Endometrial microvascular endothelial cells (primary cell): Measurements from ENCODE around the gene BLVRA. TPM values are rescaled to one million over a fixed set of nuclear protein-coding genes. Genes with fewer than 3 reads are reported as not detected.
"Not testable (repeated sequence)": the region's sequence is repeated elsewhere in the genome, so short reads cannot be mapped to it uniquely, and the experiment has no call there.

Experiments used
- in situ Hi-C: cut with HindIII; loops from 2 replicates; pipeline ENCODE4 v1.10.0; 2017; ENCODE audit warnings: low sequenced_read_pairs, low pct_unique_long_range_greater_than_20kb; ENCODE audit errors: inconsistent ontology term
- total RNA-seq: library from RNA; depleted of rRNA; stranded (reverse); fragments of >200 nt; gene quantifications from one replicate; pipeline ENCODE4 v1.2.3, GENCODE V29; 2015; ENCODE audit errors: inconsistent ontology term

The BLVRA gene
- total RNA-seq, 1 donor from 2014 or later = 64.0 TPM

DNA sequence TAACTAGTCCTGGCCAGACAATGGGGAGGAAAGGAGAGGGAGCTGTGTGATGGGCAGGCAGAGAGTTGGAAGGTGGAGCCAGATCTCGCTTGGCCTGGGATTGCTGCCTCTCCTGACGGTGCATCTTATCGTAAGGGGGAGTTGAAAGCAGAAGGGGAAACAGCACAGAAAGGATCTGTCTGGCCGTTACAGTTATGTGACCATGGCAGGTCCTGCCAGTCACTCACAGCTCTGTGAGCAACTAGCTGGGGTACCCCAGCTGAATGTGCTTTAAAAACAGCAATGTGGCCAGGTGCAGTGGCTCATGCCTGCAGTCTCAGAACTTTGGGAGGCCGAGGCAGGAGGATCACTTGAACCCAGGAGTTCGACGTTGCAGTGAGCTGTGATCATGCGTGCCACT is 8.1 kb downstream of the BLVRA start:
- in situ Hi-C loops = no loop called here

DNA sequence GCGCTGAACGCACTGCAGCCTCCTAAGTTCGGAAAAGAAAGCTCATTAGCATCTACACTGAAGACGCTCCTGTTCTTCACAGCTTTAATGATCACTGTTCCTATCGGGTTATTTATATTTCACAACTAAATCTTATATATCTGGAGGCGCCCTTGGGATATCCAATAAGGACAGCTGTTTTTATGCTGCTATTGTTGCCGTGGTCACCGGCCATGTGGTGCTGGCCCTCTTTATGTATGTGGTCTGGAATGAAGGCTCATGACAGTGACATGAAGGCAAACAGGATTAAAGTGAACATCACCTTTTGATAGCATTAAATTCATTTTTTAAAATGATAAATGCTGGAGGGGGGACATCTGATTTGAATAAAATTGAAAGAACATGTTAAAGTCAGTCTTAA is 8.8 kb downstream of the BLVRA start:
- in situ Hi-C loops = no loop called here

DNA sequence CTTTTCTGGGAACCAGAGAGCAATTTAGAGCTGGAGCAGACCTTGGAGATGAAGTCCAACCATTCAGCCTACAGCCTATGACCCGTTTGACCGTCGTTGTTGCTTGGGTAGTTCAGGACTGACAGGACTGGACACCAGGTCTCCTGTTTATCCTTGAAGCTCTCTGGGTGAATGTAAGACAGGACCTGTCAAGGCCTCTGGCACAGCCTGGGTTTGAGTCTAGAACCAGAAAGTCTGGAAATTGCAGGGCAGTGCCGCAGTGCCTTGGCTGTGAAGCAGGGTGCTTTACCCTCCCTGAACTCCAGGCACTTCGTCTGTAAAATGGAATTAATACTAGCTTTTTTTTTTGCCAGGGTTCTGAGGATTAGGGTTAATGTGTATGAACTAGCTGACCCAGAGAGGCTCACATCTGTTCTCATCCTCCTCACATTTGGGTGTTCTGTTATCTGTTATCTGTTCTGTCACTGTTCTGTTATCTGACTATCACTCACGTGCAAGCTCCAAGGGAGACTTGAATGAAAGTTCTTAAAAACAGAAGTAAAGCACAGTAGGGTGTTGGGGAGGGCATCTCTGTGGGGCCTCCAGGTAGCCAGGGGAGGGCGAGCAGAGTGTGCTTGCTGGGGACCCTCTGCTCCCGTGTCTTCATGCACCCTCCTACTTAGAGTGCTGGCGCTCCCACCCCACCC is 9.9 kb downstream of the BLVRA start:
- in situ Hi-C loops = no loop called here

DNA sequence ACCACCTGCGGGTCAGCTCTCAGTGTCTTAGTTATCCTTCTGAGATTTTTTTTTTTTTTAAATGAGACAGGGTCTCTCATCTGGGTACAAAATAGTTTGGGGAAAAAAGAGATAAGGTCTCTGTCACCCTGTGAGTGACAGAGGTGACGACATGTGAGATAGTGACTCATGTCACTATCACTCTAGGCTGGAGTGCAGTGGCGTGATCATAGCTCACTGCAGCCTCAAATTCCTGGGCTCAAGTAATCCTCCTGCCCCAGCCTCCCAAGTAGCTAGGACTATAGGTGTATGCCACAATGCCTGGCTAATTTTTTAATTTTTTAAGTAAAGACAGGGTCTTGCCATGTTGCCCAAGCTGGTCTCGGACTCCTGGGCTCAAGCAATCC is 10.4 kb downstream of the BLVRA start:
- in situ Hi-C loops = no loop called here

DNA sequence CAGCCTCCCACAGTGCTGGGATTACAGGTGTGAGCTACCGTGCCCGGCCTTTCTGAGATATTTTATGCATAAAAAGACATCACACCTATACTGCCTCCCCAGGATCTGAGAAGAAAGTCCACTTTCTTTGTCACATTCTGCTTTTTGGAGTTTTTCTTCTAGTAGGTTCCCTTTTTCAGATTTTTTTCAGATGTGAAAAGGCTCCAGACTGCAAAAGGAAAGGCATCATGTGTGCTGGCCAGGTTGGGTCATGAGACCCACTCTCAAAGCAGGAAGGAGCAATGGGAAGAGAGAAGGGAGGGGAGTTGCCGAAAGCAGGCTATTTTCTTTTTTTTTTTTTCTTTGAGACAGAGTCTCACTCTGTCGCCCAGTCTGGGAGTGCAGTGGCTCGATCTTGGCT is 10.8 kb downstream of the BLVRA start:
- in situ Hi-C loops = no loop called here

DNA sequence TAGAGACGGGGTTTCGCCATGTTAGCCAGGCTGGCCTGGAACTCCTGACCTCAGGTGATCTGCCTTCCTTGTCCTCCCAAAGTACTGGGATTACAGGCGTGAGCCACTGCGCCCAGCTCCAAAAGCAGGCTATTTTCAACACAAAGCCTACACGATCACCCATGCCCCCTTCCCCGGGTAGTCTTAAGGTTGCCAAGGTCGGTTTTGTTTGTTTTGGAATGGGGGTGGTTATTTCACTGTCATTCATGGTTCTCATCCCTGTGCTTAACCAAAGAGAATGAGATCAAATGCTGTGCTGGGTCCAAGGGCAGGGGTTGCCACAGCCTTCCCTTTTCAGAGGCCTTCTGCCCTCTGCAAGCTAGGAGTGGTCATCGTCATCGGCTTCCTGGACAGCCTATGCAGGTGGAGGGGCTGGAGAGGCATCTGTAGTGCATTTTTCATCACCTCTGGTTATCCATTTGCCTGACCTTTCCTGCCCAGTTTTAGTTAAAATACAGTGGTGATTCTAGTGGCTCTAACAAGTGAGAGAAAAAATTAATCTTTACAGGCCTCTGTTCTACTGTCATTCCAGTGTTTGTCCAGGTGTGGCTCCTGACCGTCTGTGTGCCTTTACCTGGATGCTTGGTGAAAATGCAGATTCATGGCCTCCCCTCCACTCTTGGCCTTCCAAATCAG is 11.4 kb downstream of the BLVRA start:
- in situ Hi-C loops = no loop called here

DNA sequence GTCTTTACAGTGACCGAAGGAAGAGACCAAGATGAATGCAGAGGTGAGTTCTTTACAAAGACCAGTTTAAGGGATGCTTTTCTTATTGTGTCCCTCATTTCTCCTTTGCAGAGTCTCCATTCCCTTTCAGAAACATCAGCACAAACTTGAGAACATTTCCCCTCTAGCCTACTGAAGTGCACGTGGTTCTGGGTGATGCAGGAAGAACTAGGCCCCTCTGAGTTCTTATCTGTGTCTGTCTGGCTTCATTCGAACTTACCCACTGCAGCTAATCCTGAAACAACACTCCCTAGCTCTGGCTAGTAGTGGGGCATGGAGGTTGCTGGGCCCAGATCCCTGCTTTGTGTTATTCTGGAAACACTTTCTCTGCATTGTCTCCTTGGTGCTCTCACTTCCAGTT is 12.6 kb downstream of the BLVRA start:
- in situ Hi-C loops = no loop called here

DNA sequence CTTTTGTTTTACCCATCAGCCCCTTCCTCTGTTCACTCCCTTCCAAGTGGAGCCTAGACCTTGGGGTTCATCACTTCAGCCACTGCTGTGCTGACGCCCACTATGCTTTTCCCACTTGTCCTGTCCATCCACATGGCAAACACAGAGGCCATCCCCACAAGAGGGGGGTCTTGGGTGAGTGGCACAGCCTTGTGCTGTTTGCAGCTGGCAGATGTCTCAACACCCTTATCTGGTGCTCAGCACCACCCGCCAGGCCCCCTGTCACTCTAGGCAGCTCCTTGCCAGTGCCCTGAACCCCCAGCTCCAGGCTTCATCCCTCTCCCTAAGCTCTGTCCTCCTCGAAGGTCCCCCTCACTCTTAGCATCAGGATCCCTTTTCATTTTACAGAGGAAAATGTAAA is 13.1 kb downstream of the BLVRA start:
- in situ Hi-C loops = no loop called here

DNA sequence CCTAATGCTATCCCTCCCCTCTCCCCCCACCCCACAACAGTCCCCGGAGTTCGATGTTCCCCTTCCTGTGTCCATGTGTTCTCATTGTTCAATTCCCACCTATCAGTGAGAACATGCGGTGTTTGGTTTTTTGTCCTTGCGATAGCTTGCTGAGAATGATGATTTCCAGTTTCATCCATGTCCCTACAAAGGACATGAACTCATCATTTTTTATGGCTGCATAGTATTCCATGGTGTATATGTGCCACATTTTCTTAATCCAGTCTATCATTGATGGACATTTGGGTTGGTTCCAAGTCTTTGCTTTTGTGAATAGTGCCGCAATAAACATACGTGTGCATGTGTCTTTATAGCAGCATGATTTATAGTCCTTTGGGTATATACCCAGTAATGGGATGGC is 14.8 kb downstream of the BLVRA start:
- in situ Hi-C loops = not testable (repeated sequence)

DNA sequence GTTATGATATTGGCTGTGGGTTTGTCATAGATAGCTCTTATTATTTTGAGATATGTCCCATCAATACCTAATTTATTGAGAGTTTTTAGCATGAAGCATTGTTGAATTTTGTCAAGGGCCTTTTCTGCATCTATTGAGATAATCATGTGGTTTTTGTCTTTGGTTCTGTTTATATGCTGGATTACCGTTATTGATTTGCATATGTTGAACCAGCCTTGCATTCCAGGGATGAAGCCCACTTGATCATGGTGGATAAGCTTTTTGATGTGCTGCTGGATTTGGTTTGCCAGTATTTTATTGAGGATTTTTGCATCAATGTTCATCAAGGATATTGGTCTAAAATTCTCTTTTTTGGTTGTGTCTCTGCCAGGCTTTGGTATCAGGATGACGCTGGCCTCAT is 16.8 kb downstream of the BLVRA start:
- in situ Hi-C loops = not testable (repeated sequence)

DNA sequence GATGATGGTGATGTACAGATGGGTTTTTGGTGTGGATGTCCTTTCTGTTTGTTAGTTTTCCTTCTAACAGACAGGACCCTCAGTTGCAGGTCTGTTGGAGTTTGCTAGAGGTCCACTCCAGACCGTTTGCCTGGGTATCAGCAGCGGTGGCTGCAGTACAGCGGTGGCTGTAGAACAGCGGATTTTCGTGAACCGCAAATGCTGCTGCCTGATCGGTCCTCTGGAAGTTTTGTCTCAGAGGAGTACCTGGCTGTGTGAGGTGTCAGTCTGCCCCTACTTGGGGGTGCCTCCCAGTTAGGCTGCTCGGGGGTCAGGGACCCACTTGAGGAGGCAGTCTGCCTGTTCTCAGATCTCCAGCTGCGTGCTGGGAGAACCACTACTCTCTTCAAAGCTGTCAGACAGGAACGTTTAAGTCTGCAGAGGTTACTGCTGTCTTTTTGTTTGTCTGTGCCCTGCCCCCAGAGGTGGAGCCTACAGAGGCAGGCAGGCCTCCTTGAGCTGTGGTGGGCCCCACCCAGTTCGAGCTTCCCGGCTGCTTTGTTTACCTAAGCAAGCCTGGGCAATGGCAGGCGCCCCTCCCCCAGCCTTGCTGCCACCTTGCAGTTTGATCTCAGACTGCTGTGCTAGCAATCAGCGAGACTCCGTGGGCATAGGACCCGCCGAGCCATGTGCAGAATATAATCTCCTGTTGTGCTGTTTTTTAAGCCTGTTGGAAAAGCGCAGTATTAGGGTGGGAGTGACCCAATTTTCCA is 20.0 kb downstream of the BLVRA start:
- in situ Hi-C loops = not testable (repeated sequence)

DNA sequence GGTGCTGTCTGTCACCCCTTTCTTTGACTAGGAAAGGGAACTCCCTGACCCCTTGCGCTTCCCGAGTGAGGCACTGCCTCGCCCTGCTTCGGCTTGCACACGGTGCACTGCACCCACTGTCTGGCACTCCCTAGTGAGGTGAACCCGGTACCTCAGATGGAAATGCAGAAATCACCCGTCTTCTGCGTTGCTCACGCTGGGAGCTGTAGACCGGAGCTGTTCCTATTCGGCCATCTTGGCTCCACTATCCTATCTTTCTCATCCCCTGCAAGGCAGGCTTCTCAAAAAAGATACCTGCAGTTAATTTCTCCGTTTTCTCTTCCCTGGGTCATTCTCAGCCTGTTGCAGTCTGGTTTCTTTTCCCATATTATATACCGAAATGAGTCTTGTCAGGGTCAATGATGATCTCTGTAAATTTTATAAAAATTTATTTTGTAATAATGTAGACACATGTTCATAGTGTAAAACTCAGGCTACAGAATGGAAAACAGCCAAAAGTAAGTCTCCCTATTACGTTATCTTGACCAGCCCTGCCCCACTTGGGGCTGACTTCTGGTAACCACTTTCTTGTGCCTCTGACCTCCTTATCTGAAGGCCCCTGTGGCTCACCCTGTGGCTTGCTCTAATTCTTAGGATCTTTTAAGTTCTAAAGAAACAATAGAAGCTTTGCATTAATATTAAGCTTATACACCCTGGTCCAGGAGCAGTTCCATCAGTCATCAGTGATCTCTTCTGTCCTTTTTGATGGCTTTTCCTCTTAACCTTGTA is 20.7 kb downstream of the BLVRA start:
- in situ Hi-C loops = no loop called here

DNA sequence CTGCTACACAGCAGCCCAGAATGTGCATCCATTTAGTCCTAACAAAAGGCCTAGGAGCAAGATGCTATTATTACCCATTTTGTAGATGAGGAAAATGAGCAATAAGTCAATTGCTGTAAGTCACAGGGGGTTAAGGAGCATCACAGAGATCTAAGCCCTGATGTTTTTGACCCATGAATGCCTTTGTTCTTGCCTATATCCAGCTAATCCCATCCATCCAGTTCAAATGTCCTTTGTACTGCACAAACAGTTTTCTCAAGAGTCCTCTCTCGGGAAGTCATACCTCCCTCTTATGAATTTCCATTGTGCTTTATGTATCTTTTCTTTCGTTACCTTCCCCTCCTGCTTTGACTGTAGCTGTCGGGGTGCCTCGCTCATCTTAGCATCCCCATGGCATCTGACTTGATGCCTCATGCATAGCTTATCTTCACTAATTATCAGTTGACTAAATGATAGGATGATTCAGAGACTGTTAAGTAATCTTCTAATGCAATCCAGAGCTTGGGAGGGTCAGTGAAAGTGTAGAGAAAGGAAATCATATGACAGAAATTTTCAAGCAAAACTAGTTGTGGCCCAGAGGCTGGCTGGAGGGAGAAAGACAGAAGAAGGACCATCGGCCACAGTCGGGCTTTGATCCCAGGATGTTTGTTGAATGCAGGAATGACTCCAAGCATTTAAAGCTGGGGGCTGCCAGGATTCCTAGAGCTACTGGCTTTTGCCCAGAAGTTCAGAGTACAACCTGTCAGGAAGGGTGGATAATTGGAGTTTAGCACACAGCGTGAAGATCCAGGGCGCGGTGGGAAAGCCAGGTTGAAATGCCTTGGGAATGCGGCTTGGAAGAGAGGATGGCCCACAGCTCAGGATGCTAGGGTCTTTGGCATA is 23.5 kb downstream of the BLVRA start:
- in situ Hi-C loops = no loop called here

DNA sequence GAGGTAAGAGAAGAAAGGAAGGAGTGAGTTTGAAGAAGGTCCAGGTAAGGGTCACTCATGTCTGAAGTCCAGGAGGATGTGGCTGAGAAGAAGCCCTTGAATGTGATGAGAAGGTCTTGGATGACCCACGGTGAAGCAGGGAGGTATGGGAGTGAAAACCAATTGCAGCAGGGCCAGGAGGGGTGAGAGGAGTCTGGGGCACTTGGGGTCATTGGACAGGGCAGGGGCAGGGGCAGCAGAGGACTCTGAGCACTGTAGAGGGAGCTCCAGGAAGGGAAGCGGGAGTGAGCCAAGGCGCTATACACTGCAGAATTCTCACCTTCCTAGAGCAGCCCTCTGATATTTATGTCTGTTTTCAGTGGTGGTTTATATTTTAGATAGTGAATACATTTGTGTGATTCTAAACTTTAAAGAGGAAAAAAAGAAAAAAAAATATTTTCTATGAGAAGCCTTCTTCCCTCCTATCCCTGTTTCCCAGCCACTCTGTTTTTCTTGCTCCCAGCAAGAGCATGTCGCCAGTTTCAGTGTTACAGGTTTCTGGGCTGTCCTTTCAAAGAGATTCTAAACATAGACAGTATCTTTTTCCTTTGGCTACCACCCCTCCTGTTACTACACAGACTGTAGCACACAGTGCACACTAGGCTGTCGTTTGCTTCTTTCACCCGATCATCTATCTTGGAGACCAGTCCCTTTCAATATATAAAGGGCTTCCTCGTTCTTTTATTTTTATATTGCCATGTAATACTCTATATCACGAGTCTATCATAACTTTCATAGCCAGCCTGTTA is 24.5 kb downstream of the BLVRA start:
- in situ Hi-C loops = no loop called here

DNA sequence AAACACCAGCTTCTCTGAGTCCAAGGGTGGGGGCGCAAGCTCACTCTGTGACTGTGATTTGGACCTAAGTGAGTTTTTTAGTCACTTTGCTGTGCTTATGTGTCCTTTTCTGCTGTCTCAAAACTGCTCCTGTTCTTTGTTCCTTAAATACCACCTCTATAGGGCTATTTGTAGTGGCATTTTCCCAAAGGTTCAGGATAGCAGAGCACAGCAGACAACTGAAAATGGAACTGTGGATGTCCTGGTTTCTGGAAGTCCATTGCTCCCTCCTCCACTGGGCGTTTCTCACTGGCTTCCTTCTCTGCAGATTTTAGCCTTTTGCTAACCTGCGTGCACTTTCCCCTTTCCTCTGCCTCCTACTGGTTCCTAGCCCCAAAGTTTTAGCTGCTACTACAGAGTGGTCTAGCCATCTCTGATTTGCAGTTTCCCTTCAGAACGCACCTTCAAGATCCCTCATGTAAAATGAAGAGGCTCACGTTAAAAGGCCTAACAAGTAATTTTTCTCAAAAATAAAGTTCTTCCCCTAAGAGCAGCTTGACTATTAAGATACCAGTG is 25.6 kb downstream of the BLVRA start:
- in situ Hi-C loops = no loop called here

DNA sequence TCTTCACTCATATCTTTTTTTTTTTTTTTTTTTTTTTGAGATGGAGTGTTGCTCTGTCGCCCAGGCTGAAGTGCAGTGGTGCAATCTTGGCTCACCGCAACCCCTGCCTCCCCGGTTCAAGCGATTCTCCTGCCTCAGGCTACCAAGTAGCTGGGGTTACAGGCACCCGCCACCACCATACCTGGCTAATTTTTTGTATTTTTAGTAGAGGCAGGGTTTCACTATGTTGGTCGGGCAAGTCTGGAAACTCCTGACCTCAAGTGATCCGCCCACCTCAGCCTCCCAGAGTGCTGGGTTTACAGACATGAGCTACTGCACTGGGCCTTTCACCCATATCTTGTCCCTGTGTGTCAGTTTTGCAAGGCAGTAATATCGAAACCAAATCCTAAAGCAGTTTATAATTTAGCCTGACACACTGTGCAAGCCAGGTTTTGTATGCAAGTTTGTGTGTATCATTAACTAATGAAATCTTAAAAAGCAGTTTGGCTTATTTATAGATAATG is 26.2 kb downstream of the BLVRA start:
- in situ Hi-C loops = not testable (repeated sequence)

DNA sequence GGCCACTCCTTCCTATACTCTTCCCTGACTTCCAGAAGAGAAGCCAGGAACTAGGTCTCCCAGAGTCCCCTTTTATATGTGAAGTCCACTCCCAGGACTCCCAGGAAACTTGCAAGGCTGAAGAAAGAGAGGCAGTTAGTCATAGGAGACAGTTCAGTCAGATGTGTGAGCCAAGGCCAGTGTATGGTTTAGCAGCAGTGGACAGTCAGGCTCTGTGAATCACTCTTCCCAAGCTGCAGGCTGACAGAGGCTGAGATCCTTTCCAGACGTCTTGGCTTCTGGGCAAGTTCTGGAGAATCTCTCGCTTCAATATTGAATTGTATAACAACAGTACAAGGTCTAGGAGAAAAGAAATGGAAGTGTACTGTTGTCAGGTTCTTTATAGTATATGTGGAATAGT is 26.9 kb downstream of the BLVRA start:
- in situ Hi-C loops = no loop called here
